SK-MEL-5 (cell line): Measurements from ENCODE around the gene CCDC80. TPM values are rescaled to one million over a fixed set of nuclear protein-coding genes. Genes with fewer than 3 reads are reported as not detected.
A peak's percentile ranks its signal among the peaks of the same experiment; 100 is the strongest.

Source experiments
- DNase-seq: peaks from one replicate; pipeline ENCODE4 v3.0.0-alpha.2; 2016; ENCODE audit warnings: low read depth, low spot score
- in situ Hi-C: cut with HindIII; loops from 2 replicates; pipeline ENCODE4 v1.10.0; 2016; ENCODE audit warnings: low sequenced_read_pairs, high pct_unique_total_duplicates, low pct_unique_long_range_greater_than_20kb
- polyA plus RNA-seq, 2 experiments: library from polyadenylated mRNA; depleted of rRNA; stranded (reverse); fragments of >200 nt; gene quantifications; 2 replicates each; pipeline ENCODE4 v1.2.3, GENCODE V29; 2015
- total RNA-seq: library from RNA; depleted of rRNA; stranded (reverse); fragments of >200 nt; shearing (Covaris generic); gene quantifications from 2 replicates; pipeline ENCODE4 v1.2.3, GENCODE V29; 2014; rRNA removed

The CCDC80 gene
- total RNA-seq, result 0.53 and 1.1 TPM in 2 replicates
- polyA plus RNA-seq (2015; cell fraction: cytosol; rRNA removed), result 2.2 and 3.3 TPM in 2 replicates
- 0.89 and 2.8 TPM in 2 replicates for polyA plus RNA-seq (2015; cell fraction: nucleus; rRNA removed)

GRCh38 chr3:112640930-112641801 lies at the start of gene CCDC80:
CCDC80 (minus strand) TSS chr3:112641143; CDS start chr3:112639905, 1,238 bp downstream.
- peak; percentile 57 for DNase-seq
- in situ Hi-C loops, result no loop called here

- DNase-seq, result no peak
- in situ Hi-C loops, result no loop called here
Measured at GRCh38 chr3:112689989-112690388, 49.0 kb upstream of the CCDC80 start.

- DNase-seq, result no peak
- in situ Hi-C loops, result no loop called here
Measured at GRCh38 chr3:112689385-112689784, 48.4 kb upstream of the CCDC80 start.

GRCh38 chr3:112688819-112689218 lies 47.9 kb upstream of the CCDC80 start:
- in situ Hi-C loops, result no loop called here
- no peak for DNase-seq

- in situ Hi-C loops, result no loop called here
- DNase-seq, result no peak
Measured at GRCh38 chr3:112688085-112688769, 47.3 kb upstream of the CCDC80 start.

GRCh38 chr3:112687616-112688015 lies 46.7 kb upstream of the CCDC80 start:
- in situ Hi-C loops, result no loop called here
- no peak for DNase-seq

GRCh38 chr3:112687211-112687610 lies 46.3 kb upstream of the CCDC80 start:
- DNase-seq, result no peak
- in situ Hi-C loops, result no loop called here

GRCh38 chr3:112685956-112686799 lies 45.2 kb upstream of the CCDC80 start:
- in situ Hi-C loops, result no loop called here
- DNase-seq, result no peak

- DNase-seq, result no peak
- in situ Hi-C loops, result no loop called here
Measured at GRCh38 chr3:112685420-112685819, 44.5 kb upstream of the CCDC80 start.

GRCh38 chr3:112682361-112682760 lies 41.4 kb upstream of the CCDC80 start:
- in situ Hi-C loops, result no loop called here
- DNase-seq, result no peak

- in situ Hi-C loops, result no loop called here
- DNase-seq, result no peak
Measured at GRCh38 chr3:112681822-112682325, 40.9 kb upstream of the CCDC80 start.

GRCh38 chr3:112676659-112677234 lies 35.8 kb upstream of the CCDC80 start:
- DNase-seq, result peak; percentile 25
- in situ Hi-C loops, result no loop called here

GRCh38 chr3:112675943-112676535 lies 35.1 kb upstream of the CCDC80 start:
- in situ Hi-C loops, result no loop called here
- no peak for DNase-seq

GRCh38 chr3:112675349-112675748 lies 34.4 kb upstream of the CCDC80 start:
- in situ Hi-C loops, result no loop called here
- no peak for DNase-seq

- in situ Hi-C loops, result no loop called here
- DNase-seq, result no peak
Measured at GRCh38 chr3:112672716-112673541, 32.0 kb upstream of the CCDC80 start.
